A549 treated with DMSO at 1 μM for 4 hours (cell line): ENCODE results near the gene KEL. TPM values are rescaled to one million over a fixed set of nuclear protein-coding genes. Genes with fewer than 3 reads are reported as not detected.

Experiments used
- total RNA-seq: library from RNA; stranded (reverse); fragments of 200-300 nt; extraction: Qiagen RNA extraction; gene quantifications from 5 replicates; pipeline ENCODE4 v1.2.3, GENCODE V29; 2022; ENCODE audit warnings: low read depth

The KEL gene, protein sequence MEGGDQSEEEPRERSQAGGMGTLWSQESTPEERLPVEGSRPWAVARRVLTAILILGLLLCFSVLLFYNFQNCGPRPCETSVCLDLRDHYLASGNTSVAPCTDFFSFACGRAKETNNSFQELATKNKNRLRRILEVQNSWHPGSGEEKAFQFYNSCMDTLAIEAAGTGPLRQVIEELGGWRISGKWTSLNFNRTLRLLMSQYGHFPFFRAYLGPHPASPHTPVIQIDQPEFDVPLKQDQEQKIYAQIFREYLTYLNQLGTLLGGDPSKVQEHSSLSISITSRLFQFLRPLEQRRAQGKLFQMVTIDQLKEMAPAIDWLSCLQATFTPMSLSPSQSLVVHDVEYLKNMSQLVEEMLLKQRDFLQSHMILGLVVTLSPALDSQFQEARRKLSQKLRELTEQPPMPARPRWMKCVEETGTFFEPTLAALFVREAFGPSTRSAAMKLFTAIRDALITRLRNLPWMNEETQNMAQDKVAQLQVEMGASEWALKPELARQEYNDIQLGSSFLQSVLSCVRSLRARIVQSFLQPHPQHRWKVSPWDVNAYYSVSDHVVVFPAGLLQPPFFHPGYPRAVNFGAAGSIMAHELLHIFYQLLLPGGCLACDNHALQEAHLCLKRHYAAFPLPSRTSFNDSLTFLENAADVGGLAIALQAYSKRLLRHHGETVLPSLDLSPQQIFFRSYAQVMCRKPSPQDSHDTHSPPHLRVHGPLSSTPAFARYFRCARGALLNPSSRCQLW
- total RNA-seq: not detected in 5 replicates

DNA sequence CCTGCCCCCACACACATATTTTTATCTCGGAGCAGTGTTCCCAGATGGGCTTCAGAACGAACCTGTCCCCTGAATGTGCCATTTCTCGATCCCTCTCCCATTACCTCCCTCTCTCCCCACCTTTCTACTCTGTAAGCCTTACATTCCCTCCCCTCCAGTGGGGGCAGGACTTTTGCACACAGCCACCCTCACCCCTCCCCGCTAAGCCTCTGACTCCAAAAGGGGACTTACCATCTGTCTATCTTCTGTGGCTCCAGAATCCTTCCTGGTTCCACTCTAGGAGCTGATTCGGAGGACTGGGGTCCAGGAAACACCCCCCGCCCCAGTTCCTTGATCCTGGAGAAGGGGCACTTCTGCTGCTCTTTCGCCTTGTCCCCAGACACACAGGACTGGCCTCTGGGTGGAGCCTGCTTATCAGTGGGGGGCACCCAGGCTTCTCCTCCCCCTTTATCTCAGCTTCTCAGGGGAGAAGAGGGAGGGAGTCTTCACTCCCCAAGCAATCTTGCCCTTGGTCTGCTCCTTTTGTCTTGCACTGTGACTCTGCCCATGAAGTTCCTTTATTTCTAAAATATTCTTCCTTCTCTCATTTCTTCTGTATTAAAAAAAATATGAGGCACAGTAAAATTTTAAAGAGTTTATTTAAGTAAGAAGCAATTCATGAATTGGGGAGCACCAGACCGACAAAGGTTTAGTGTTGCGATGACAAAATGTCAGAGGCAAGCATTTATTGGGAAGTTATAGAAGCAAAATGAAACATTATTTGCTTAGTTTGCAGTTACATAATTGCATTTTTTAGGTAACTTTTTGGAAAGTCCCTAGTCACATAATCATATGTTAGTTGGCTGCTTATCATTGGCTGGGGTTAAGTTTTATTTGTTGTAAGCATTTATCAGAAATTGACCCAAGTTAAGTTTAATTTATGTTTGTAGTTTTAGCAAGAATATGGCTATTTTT lies at the start of gene KEL:
Gene KEL, minus strand, starts transcription at position 391 of the 954 bp plus-strand sequence. Its CDS starts 157 bp downstream, at position 234.

DNA sequence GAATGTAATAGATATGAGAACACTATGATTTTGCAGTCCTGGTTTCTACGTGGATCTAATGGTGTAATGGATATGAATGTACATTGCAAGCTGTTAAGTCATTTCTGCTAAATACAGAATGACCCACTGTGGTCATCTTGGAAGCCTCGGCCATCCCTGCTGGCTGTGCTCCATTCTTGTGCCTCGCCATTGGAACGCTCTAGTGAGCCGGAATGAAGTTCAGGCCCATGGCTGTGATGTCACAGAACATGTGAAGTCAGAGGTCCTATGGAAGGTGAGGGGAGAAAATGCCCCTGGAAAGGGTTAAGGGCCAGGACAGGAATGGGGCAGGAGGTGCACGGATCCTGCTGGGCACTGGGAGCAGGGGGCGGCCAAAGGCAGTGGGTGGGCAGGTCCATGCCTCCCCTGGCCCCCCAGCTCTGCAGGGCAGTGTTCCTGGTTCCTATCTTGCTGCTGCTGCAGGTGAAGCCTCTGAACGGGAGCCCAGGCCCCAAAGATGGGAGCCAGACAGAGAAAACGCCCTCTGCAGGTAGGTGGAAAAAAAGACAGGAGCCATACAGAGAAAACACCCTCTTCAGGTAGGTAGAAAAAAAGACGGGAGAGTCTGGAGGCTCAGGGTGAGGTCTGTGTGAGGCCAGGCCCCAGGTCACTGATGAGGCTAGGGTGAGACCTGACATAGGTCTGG lies 22.8 kb downstream of the KEL start, which contains the start of gene LLCFC1:
Gene LLCFC1, plus strand, starts transcription at position 259 of the 685 bp plus-strand sequence. Its CDS starts 138 bp downstream, at position 397.

DNA sequence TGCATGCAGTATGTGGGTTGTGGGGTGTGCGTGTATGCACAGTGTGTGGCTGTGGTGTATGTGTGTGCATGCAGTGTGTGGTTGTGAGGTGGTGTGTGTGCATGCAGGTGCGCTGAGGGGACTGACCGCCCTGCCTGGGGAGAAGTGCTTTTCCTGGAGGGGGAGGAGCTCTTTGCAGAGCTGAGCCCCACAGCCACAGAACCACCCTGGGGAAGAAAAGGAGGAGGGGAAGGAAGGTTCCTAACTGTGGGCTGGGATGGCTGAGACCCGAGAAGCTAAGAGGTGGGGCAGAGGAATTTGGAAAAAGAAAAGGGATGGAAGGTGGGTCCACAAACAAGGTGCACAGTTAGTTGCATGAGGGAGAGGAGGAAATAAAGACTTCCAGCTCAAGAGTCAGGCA lies 28.5 kb downstream of the KEL start, which contains the start of gene TRPV5:
Gene TRPV5, minus strand, starts transcription at position 123 of the 400 bp plus-strand sequence. CDS start 287 bp downstream, outside the sequence.

Other genes starting within 250 kb of the KEL start
- gene PRSS1, start 212.9 kb downstream of the KEL start, total RNA-seq: not detected in 5 replicates
- not detected in 5 replicates for gene PRSS2, start 191.4 kb downstream of the KEL start, total RNA-seq
- 0.26 to 0.83 TPM (median 0.79 TPM) in 5 replicates for gene EPHB6, start 107.3 kb downstream of the KEL start, total RNA-seq
- gene TRPV6, start 76.6 kb downstream of the KEL start, total RNA-seq: not detected in 5 replicates
- gene TRPV5, start 28.6 kb downstream of the KEL start, total RNA-seq: not detected in 5 replicates
- not detected in 5 replicates for gene LLCFC1, start 22.9 kb downstream of the KEL start, total RNA-seq
- gene OR9A2, start 64.8 kb upstream of the KEL start, total RNA-seq: not detected in 5 replicates
- not detected in 5 replicates for gene OR6V1, start 90.0 kb upstream of the KEL start, total RNA-seq
- not detected in 5 replicates for gene PIP, start 169.7 kb upstream of the KEL start, total RNA-seq
- not detected in 5 replicates for gene TAS2R39, start 221.1 kb upstream of the KEL start, total RNA-seq